Keratinocyte (primary cell): ENCODE measurements around the gene LRRC38. TPM values are rescaled to one million over a fixed set of nuclear protein-coding genes. Genes with fewer than 3 reads are reported as not detected.

Experiments
- DNase-seq: peaks from one replicate; pipeline ENCODE4 v3.0.0-alpha.2; 2011; ENCODE audit warnings: low read depth, missing footprints, low spot score
- FAIRE-seq: peaks from 2 replicates; lab custom pipeline; 2011; peaks lifted over from hg19 to GRCh38; lab: Jason Lieb, UNC
- H2AFZ ChIP-seq: 2 replicates; pipeline ENCODE4 v1.6.0; 2012; ENCODE audit warnings: low read length, control low read depth, inconsistent platforms; ENCODE audit not compliant: control insufficient read depth
- H3K27ac ChIP-seq: 2 replicates; pipeline ENCODE4 v1.5.1; 2011; ENCODE audit warnings: low read length; ENCODE audit not compliant: control insufficient read depth, insufficient read depth
- H3K27me3 ChIP-seq: 3 replicates; pipeline ENCODE4 v1.6.0; 2011; ENCODE audit warnings: low read length; ENCODE audit not compliant: control insufficient read depth, insufficient read depth; ENCODE audit errors: extremely low read depth
- H3K36me3 ChIP-seq, 2 experiments: 2 replicates in 1 of 2; 3 replicates in 1 of 2; pipeline ENCODE4 v1.5.1; 2011; ENCODE audit warnings: low read length in 2 of 2, mild to moderate bottlenecking in 1 of 2; ENCODE audit not compliant: control insufficient read depth in 2 of 2, insufficient read depth in 2 of 2; ENCODE audit errors: extremely low read depth in 1 of 2
- H3K4me1 ChIP-seq: 3 replicates; pipeline ENCODE4 v1.5.1; 2011; ENCODE audit warnings: low read length; ENCODE audit not compliant: control insufficient read depth, insufficient read depth; ENCODE audit errors: extremely low read depth
- H3K4me2 ChIP-seq: 3 replicates; pipeline ENCODE4 v1.6.0; 2011; ENCODE audit warnings: low read depth, low read length; ENCODE audit not compliant: control insufficient read depth, insufficient read depth; ENCODE audit errors: extremely low read depth
- H3K4me3 ChIP-seq, 3 experiments: fragments of 200-600 bp in 1 of 3; sonication (generic) in 1 of 3; 2 replicates in 2 of 3; 3 replicates in 1 of 3; pipeline ENCODE4 v1.5.1; 2011 to 2016; ENCODE audit warnings: low read length in 3 of 3, mild to moderate bottlenecking in 3 of 3, control low read depth in 2 of 3, inconsistent platforms in 1 of 3, low read depth in 1 of 3, mixed read lengths in 1 of 3, mixed run types in 1 of 3, moderate library complexity in 1 of 3; ENCODE audit not compliant: control insufficient read depth in 2 of 3, insufficient read depth in 2 of 3; ENCODE audit errors: extremely low read depth in 1 of 3
- H3K79me2 ChIP-seq: 2 replicates; pipeline ENCODE4 v1.6.0; 2012; ENCODE audit warnings: low read length; ENCODE audit not compliant: control insufficient read depth, insufficient read depth
- H3K9ac ChIP-seq: 3 replicates; pipeline ENCODE4 v1.6.0; 2011; ENCODE audit warnings: low read length; ENCODE audit not compliant: control insufficient read depth, insufficient read depth; ENCODE audit errors: extremely low read depth
- H3K9me1 ChIP-seq: 3 replicates; pipeline ENCODE4 v1.6.0; 2011; ENCODE audit warnings: low read length; ENCODE audit not compliant: control insufficient read depth, insufficient read depth; ENCODE audit errors: extremely low read depth
- H3K9me3 ChIP-seq: 2 replicates; pipeline ENCODE4 v1.5.1; 2012; ENCODE audit warnings: low read depth, low read length; ENCODE audit not compliant: control insufficient read depth
- H4K20me1 ChIP-seq: 3 replicates; pipeline ENCODE4 v1.6.0; 2011; ENCODE audit warnings: low read length; ENCODE audit not compliant: control insufficient read depth, insufficient read depth; ENCODE audit errors: extremely low read depth
- CTCF ChIP-seq, 3 experiments: IDR thresholded peaks in 1 of 3; conservative IDR thresholded peaks in 1 of 3; optimal IDR thresholded peaks in 1 of 3; 2 replicates in 2 of 3; 3 replicates in 1 of 3; pipeline versions ENCODE3 to v1.5.1; 2011; ENCODE audit warnings: low read length in 3 of 3, mild to moderate bottlenecking in 3 of 3, moderate library complexity in 2 of 3, control low read depth in 1 of 3, inconsistent platforms in 1 of 3; ENCODE audit not compliant: insufficient read depth in 2 of 3; ENCODE audit errors: extremely low read depth in 1 of 3
- EZH2 ChIP-seq: IDR thresholded peaks from one replicate; pipeline ENCODE4 v1.6.1; 2012; ENCODE audit warnings: inconsistent platforms, mild to moderate bottlenecking, low read length, moderate library complexity
- dilution Hi-C: fragments of 300-500 bp; cut with MboI; formaldehyde crosslinking; loops from one replicate; pipeline ENCODE4 v1.7.0; 2020; ENCODE audit warnings: low sequenced_read_pairs; ENCODE audit not compliant: extremely low pct_ligation_motif_present
- polyA plus RNA-seq, 5 experiments: library from polyadenylated mRNA; depleted of rRNA in 3 of 5; stranded (reverse) in 3 of 5; stranded (forward) in 1 of 5; unstranded in 1 of 5; fragments of >200 nt; gene quantifications; 1 replicate in 1 of 5; 2 replicates in 3 of 5; 3 replicates in 1 of 5; pipeline versions ENCODE4 v1.2.1 to v1.2.3, GENCODE V29; 2011 to 2012; ENCODE audit warnings: missing spikeins in 2 of 5, low read depth in 1 of 5, low replicate concordance in 1 of 5

Gene LRRC38
- polyA plus RNA-seq, 1 donor (not counting 4 experiments of a cell fraction or from before 2014, with no cell fraction given) = not detected

- no peak overlapping the region for H3K27ac ChIP-seq
- H2AFZ ChIP-seq = no peak overlapping the region
- H3K79me2 ChIP-seq = no peaks in the 10 kb centered on the region
- DNase-seq = no peak
- dilution Hi-C loops = no loop called here
- H3K9me1 ChIP-seq = no peaks in the 10 kb centered on the region
- H3K4me3 ChIP-seq = no peak overlapping the region
- no peaks in the 10 kb centered on the region for H3K36me3 ChIP-seq
- no peak overlapping the region for H3K4me2 ChIP-seq
- no peak overlapping the region for H3K9ac ChIP-seq
- no peaks in the 10 kb centered on the region for H3K4me1 ChIP-seq
- TF ChIP-seq CTCF (optimal IDR thresholded peaks at IDR 0.05 in 1 of 3, IDR thresholded peaks at IDR 0.05 in 1 of 3, conservative IDR thresholded peaks at IDR 0.05 in 1 of 3; ENCODE audit: extremely low read depth in 1 of 3, insufficient read depth in 2 of 3, low read length in 3 of 3) = no peak
- TF ChIP-seq EZH2 = no peak
- no peaks in the 10 kb centered on the region for H4K20me1 ChIP-seq
- H3K9me3 ChIP-seq = no peaks in the 10 kb centered on the region
- no peak for FAIRE-seq
- H3K27me3 ChIP-seq = peaks cover 3% of the 10 kb centered on the region
Measured at GRCh38 chr1:13494025-13494424, 19.8 kb downstream of the LRRC38 start.

GRCh38 chr1:13492711-13493110 lies 21.1 kb downstream of the LRRC38 start:
- Histone ChIP-seq H3K4me3 (no peak overlapping the region), H3K9me1 (no peaks in the 10 kb centered on the region), H2AFZ (no peak overlapping the region), H3K27ac (no peak overlapping the region), H3K36me3 (no peaks in the 10 kb centered on the region), H3K79me2 (no peaks in the 10 kb centered on the region), H3K27me3 (peaks cover 3% of the 10 kb centered on the region), H3K4me2 (no peak overlapping the region), H4K20me1 (no peaks in the 10 kb centered on the region), H3K4me1 (no peaks in the 10 kb centered on the region), H3K9me3 (no peaks in the 10 kb centered on the region), H3K9ac (no peak overlapping the region)
- DNase-seq = no peak
- no peak for FAIRE-seq
- dilution Hi-C loops = no loop called here
- TF ChIP-seq CTCF (optimal IDR thresholded peaks at IDR 0.05 in 1 of 3, IDR thresholded peaks at IDR 0.05 in 1 of 3, conservative IDR thresholded peaks at IDR 0.05 in 1 of 3; ENCODE audit: extremely low read depth in 1 of 3, insufficient read depth in 2 of 3, low read length in 3 of 3) = no peak
- TF ChIP-seq EZH2 = no peak
